ENCODE results near the gene KCNC1. TPM values are rescaled to one million over a fixed set of nuclear protein-coding genes. Genes with fewer than 3 reads are reported as not detected.

KCNC1 gene
- polyA plus RNA-seq, 1 of the 3 experiments (the other 2 are of a cell fraction) = 0.18 TPM

DNA sequence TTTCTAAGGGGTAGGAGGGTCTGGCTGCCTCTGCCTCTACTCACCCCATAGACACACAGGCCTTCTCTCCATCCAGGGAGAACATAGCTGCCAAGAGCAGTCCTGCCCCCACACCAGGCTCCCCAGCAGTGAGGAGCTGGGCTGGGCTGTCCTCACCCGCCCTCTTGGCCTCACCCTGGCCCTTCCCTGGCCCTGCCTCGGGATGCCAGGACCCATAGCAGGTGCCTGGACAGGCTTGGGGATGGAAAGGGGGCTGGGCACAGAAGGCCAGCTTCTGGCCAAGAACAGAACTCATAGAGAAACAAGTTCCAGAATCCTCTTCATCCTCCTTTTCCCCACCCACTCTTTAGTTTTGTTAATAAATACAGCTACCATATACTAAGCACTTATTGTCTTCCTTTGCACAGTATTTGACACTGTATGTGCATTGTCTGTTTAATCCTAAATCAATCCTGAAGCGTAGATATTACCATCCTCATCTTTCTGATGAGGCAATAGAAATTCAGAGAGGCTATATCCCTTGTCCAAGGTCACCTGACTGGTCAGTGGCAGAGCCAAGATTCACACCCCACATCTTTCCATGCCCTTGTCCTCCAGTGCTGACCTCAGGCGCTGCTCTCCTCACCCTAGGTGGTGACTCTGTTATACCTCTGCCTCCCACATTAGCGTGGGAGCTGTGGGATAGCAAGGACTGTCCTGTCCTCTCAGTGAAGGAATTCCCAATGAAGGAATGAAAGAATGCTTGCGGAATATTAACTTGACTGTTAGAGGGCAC lies 37.2 kb upstream of the KCNC1 start:
- ChIA-PET CTCF (interaction anchor here (2.1 kb wide), 2 partner anchors 23 to 33 kb away, joined by 7 to 8 read pairs; no protein-coding TSS in a partner anchor), POLR2A (interaction anchor here (0.8 kb wide), 1 partner anchor 12 kb away, joined by 3 read pairs; no protein-coding TSS in a partner anchor)
- Histone ChIP-seq H3K4me3 (ENCODE audit: low read depth in 2 of 2, low read length in 1 of 2) (no peak overlapping the region), H3K9ac (no peak overlapping the region), H3K79me2 (ENCODE audit: insufficient read depth) (no peaks in the 10 kb centered on the region), H2AFZ (ENCODE audit: low read depth) (no peak overlapping the region), H3F3A (replicated peaks; ENCODE audit: insufficient read depth) (no peaks in the 10 kb centered on the region), H3K4me2 (no peak overlapping the region), H3K27me3 (ENCODE audit: insufficient read depth) (peaks cover 13% of the 10 kb centered on the region; the same call in 1 of the 2 replicates), H3K4me1 (ENCODE audit: control insufficient read depth in 1 of 2, insufficient read depth in 2 of 2, low read depth in 1 of 2, low read length in 1 of 2) (no peaks in the 10 kb centered on the region), H3K27ac (ENCODE audit: low read depth in 2 of 2, low read length in 1 of 2) (no peak overlapping the region), H4K20me1 (ENCODE audit: insufficient read depth) (no peaks in the 10 kb centered on the region), H3K9me3 (no peaks in the 10 kb centered on the region), H3K36me3 (replicated peaks in 1 of 2; ENCODE audit: control insufficient read depth in 1 of 2, insufficient read depth in 2 of 2, low read length in 1 of 2) (no peaks in the 10 kb centered on the region), H3K9me2 (no peaks in the 10 kb centered on the region)
- 28% methylated on average over 4 of the region's 6 CpGs for WGBS (ENCODE audit: low lambda C conversion rate)
- TF ChIP-seq, protein P1, sequence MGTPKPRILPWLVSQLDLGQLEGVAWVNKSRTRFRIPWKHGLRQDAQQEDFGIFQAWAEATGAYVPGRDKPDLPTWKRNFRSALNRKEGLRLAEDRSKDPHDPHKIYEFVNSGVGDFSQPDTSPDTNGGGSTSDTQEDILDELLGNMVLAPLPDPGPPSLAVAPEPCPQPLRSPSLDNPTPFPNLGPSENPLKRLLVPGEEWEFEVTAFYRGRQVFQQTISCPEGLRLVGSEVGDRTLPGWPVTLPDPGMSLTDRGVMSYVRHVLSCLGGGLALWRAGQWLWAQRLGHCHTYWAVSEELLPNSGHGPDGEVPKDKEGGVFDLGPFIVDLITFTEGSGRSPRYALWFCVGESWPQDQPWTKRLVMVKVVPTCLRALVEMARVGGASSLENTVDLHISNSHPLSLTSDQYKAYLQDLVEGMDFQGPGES (IDR thresholded peaks at IDR 0.05; ENCODE audit: low read depth, low read length) = no peak
- TF ChIP-seq, protein P2, sequence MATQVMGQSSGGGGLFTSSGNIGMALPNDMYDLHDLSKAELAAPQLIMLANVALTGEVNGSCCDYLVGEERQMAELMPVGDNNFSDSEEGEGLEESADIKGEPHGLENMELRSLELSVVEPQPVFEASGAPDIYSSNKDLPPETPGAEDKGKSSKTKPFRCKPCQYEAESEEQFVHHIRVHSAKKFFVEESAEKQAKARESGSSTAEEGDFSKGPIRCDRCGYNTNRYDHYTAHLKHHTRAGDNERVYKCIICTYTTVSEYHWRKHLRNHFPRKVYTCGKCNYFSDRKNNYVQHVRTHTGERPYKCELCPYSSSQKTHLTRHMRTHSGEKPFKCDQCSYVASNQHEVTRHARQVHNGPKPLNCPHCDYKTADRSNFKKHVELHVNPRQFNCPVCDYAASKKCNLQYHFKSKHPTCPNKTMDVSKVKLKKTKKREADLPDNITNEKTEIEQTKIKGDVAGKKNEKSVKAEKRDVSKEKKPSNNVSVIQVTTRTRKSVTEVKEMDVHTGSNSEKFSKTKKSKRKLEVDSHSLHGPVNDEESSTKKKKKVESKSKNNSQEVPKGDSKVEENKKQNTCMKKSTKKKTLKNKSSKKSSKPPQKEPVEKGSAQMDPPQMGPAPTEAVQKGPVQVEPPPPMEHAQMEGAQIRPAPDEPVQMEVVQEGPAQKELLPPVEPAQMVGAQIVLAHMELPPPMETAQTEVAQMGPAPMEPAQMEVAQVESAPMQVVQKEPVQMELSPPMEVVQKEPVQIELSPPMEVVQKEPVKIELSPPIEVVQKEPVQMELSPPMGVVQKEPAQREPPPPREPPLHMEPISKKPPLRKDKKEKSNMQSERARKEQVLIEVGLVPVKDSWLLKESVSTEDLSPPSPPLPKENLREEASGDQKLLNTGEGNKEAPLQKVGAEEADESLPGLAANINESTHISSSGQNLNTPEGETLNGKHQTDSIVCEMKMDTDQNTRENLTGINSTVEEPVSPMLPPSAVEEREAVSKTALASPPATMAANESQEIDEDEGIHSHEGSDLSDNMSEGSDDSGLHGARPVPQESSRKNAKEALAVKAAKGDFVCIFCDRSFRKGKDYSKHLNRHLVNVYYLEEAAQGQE (IDR thresholded peaks at IDR 0.05; ENCODE audit: low read depth, low read length) = no peak
- TF ChIP-seq SMC3 (IDR thresholded peaks at IDR 0.05; ENCODE audit: low read depth, low read length) = no peak
- no peak for TF ChIP-seq FOSL2 (IDR thresholded peaks at IDR 0.05; ENCODE audit: borderline replicate concordance, low read depth)
- TF ChIP-seq RCOR1 (IDR thresholded peaks at IDR 0.05; ENCODE audit: low read length) = no peak
- TF ChIP-seq, protein P3, sequence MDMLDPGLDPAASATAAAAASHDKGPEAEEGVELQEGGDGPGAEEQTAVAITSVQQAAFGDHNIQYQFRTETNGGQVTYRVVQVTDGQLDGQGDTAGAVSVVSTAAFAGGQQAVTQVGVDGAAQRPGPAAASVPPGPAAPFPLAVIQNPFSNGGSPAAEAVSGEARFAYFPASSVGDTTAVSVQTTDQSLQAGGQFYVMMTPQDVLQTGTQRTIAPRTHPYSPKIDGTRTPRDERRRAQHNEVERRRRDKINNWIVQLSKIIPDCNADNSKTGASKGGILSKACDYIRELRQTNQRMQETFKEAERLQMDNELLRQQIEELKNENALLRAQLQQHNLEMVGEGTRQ (IDR thresholded peaks at IDR 0.05; ENCODE audit: borderline replicate concordance, low read depth, low read length) = no peak
- TF ChIP-seq SIN3A (IDR thresholded peaks at IDR 0.05; ENCODE audit: borderline replicate concordance, low read depth, low read length) = no peak
- TF ChIP-seq, protein P4, sequence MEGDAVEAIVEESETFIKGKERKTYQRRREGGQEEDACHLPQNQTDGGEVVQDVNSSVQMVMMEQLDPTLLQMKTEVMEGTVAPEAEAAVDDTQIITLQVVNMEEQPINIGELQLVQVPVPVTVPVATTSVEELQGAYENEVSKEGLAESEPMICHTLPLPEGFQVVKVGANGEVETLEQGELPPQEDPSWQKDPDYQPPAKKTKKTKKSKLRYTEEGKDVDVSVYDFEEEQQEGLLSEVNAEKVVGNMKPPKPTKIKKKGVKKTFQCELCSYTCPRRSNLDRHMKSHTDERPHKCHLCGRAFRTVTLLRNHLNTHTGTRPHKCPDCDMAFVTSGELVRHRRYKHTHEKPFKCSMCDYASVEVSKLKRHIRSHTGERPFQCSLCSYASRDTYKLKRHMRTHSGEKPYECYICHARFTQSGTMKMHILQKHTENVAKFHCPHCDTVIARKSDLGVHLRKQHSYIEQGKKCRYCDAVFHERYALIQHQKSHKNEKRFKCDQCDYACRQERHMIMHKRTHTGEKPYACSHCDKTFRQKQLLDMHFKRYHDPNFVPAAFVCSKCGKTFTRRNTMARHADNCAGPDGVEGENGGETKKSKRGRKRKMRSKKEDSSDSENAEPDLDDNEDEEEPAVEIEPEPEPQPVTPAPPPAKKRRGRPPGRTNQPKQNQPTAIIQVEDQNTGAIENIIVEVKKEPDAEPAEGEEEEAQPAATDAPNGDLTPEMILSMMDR (IDR thresholded peaks at IDR 0.05) = no peak
- no peak for TF ChIP-seq NFIC (IDR thresholded peaks at IDR 0.05; ENCODE audit: borderline replicate concordance)
- no peak for TF ChIP-seq RAD21 (IDR thresholded peaks at IDR 0.05; ENCODE audit: low read length)
- no peak for TF ChIP-seq GABPA (IDR thresholded peaks at IDR 0.05; ENCODE audit: low read depth)
- no peak for DNase-seq

Data from SK-N-SH (cell line).